Activated naive CD8-positive, alpha-beta T cell treated with anti-CD3 and anti-CD28 coated beads, Interleukin-2, amount 50 U/mL, for 24 hours (primary cell): ENCODE data around the gene FAM171A1.
"Not testable (repeated sequence)": the region's sequence is repeated elsewhere in the genome, so short reads cannot be mapped to it uniquely, and the experiment has no call there.

Source experiments
- ATAC-seq: fragments of 150-1000 bp; cut with Tn5 transposase; one replicate; pipeline ENCODE4 v1.10.0; 2021
- DNase-seq: peaks from one replicate; pipeline ENCODE4 v3.0.0; 2021
- H3K27ac Mint-ChIP-seq: one replicate; pipeline ENCODE4 v1.8.0; 2021; ENCODE audit warnings: mild to moderate bottlenecking, mixed read lengths
- H3K27me3 Mint-ChIP-seq: one replicate; pipeline ENCODE4 v1.8.0; 2021; ENCODE audit warnings: mixed read lengths
- H3K36me3 Mint-ChIP-seq: one replicate; pipeline ENCODE4 v1.8.0; 2021; ENCODE audit warnings: low read depth, mixed read lengths
- H3K4me1 Mint-ChIP-seq: one replicate; pipeline ENCODE4 v1.8.0; 2021; ENCODE audit warnings: mixed read lengths
- H3K4me3 Mint-ChIP-seq: one replicate; pipeline ENCODE4 v1.8.0; 2021; ENCODE audit warnings: mild to moderate bottlenecking, moderate library complexity, mixed read lengths
- H3K9me3 Mint-ChIP-seq: one replicate; pipeline ENCODE4 v1.8.0; 2021; ENCODE audit warnings: mixed read lengths

FAM171A1 gene

GRCh38 chr10:15202301-15202621, 168.8 kb downstream of the FAM171A1 start:
- not testable (repeated sequence) for DNase-seq, H3K9me3 Mint-ChIP-seq, ATAC-seq, H3K4me3 Mint-ChIP-seq, H3K27ac Mint-ChIP-seq, H3K36me3 Mint-ChIP-seq, H3K27me3 Mint-ChIP-seq
- H3K4me1 Mint-ChIP-seq: peaks cover 41% of the 10 kb centered on the region

- no peaks in the 10 kb centered on the region for H3K27me3 Mint-ChIP-seq
- ATAC-seq (no peak), DNase-seq (no peak)
- peaks cover 42% of the 10 kb centered on the region for H3K4me1 Mint-ChIP-seq
- H3K9me3 Mint-ChIP-seq: no peaks in the 10 kb centered on the region
- no peak overlapping the region for H3K4me3 Mint-ChIP-seq
- no peaks in the 10 kb centered on the region for H3K36me3 Mint-ChIP-seq
- no peak overlapping the region for H3K27ac Mint-ChIP-seq
Measured at GRCh38 chr10:15201589-15202300, 169.3 kb downstream of the FAM171A1 start.

GRCh38 chr10:15200626-15201025, 170.5 kb downstream of the FAM171A1 start:
- no peaks in the 10 kb centered on the region for H3K27me3 Mint-ChIP-seq

GRCh38 chr10:15197911-15198310, 173.2 kb downstream of the FAM171A1 start:
- H3K4me3 Mint-ChIP-seq: no peak overlapping the region
- no peaks in the 10 kb centered on the region for H3K36me3 Mint-ChIP-seq
- H3K9me3 Mint-ChIP-seq: no peaks in the 10 kb centered on the region
- no peak overlapping the region for H3K27ac Mint-ChIP-seq
- DNase-seq (no peak), ATAC-seq (no peak)
- peaks cover 48% of the 10 kb centered on the region for H3K4me1 Mint-ChIP-seq
- H3K27me3 Mint-ChIP-seq: no peaks in the 10 kb centered on the region

More at GRCh38 chr10:15200626-15201025, 170.5 kb downstream of the FAM171A1 start:
- Mint-ChIP-seq H3K36me3 (no peaks in the 10 kb centered on the region), H3K9me3 (no peaks in the 10 kb centered on the region), H3K27ac (no peak overlapping the region), H3K4me3 (no peak overlapping the region), H3K4me1 (peaks cover 46% of the 10 kb centered on the region)
- ATAC-seq (no peak), DNase-seq (no peak)

- H3K27ac Mint-ChIP-seq: peak overlapping the region; percentile 4
- peaks cover 45% of the 10 kb centered on the region for H3K4me1 Mint-ChIP-seq
- no peak for DNase-seq
- H3K4me3 Mint-ChIP-seq: no peak overlapping the region
- no peaks in the 10 kb centered on the region for H3K9me3 Mint-ChIP-seq
- no peaks in the 10 kb centered on the region for H3K36me3 Mint-ChIP-seq
- ATAC-seq: no peak
- no peaks in the 10 kb centered on the region for H3K27me3 Mint-ChIP-seq
Measured at GRCh38 chr10:15197276-15197675, 173.8 kb downstream of the FAM171A1 start.

- H3K4me1 Mint-ChIP-seq: peaks cover 40% of the 10 kb centered on the region
- peak overlapping the region; percentile 39 for H3K27ac Mint-ChIP-seq
- no peaks in the 10 kb centered on the region for H3K9me3 Mint-ChIP-seq
- no peak for ATAC-seq
- H3K36me3 Mint-ChIP-seq: no peaks in the 10 kb centered on the region
- peak overlapping the region; percentile 32 for H3K4me3 Mint-ChIP-seq
- H3K27me3 Mint-ChIP-seq: no peaks in the 10 kb centered on the region
- DNase-seq: no peak
Measured at GRCh38 chr10:15196021-15196834, 174.9 kb downstream of the FAM171A1 start.

GRCh38 chr10:15189133-15189885, 181.8 kb downstream of the FAM171A1 start:
- Mint-ChIP-seq H3K4me1 (peaks cover 43% of the 10 kb centered on the region), H3K4me3 (no peak overlapping the region), H3K9me3 (no peaks in the 10 kb centered on the region), H3K27ac (peak overlapping the region; percentile 84), H3K36me3 (no peaks in the 10 kb centered on the region), H3K27me3 (no peaks in the 10 kb centered on the region)
- ATAC-seq (no peak), DNase-seq (no peak)

- H3K27ac Mint-ChIP-seq: peak overlapping the region; percentile 84
- H3K27me3 Mint-ChIP-seq: no peaks in the 10 kb centered on the region
- H3K4me1 Mint-ChIP-seq: peaks cover 42% of the 10 kb centered on the region
- peak; percentile 61 for DNase-seq
- peak; percentile 96 for ATAC-seq
- H3K9me3 Mint-ChIP-seq: no peaks in the 10 kb centered on the region
- no peak overlapping the region for H3K4me3 Mint-ChIP-seq
- no peaks in the 10 kb centered on the region for H3K36me3 Mint-ChIP-seq
Measured at GRCh38 chr10:15188603-15189002, 182.5 kb downstream of the FAM171A1 start.

GRCh38 chr10:15183689-15184481, 187.2 kb downstream of the FAM171A1 start:
- ATAC-seq (no peak), DNase-seq (no peak)
- Mint-ChIP-seq H3K36me3 (no peaks in the 10 kb centered on the region), H3K9me3 (no peaks in the 10 kb centered on the region), H3K4me1 (peaks cover 31% of the 10 kb centered on the region), H3K4me3 (no peak overlapping the region), H3K27ac (no peak overlapping the region), H3K27me3 (no peaks in the 10 kb centered on the region)

GRCh38 chr10:15182540-15183207, 188.4 kb downstream of the FAM171A1 start:
- no peak for ATAC-seq
- no peaks in the 10 kb centered on the region for H3K27me3 Mint-ChIP-seq
- H3K4me1 Mint-ChIP-seq: peaks cover 22% of the 10 kb centered on the region
- DNase-seq: no peak
- H3K9me3 Mint-ChIP-seq: no peaks in the 10 kb centered on the region
- H3K36me3 Mint-ChIP-seq: no peaks in the 10 kb centered on the region
- no peak overlapping the region for H3K4me3 Mint-ChIP-seq
- H3K27ac Mint-ChIP-seq: no peak overlapping the region

- no peak overlapping the region for H3K27ac Mint-ChIP-seq
- no peak for DNase-seq
- H3K4me3 Mint-ChIP-seq: no peak overlapping the region
Measured at GRCh38 chr10:15181576-15182156, 189.4 kb downstream of the FAM171A1 start.

GRCh38 chr10:15180736-15181135, 190.4 kb downstream of the FAM171A1 start:
- H3K4me1 Mint-ChIP-seq: peaks cover 8% of the 10 kb centered on the region
- ATAC-seq (no peak), DNase-seq (no peak)
- no peak overlapping the region for H3K27ac Mint-ChIP-seq
- H3K4me3 Mint-ChIP-seq: no peak overlapping the region
- no peaks in the 10 kb centered on the region for H3K27me3 Mint-ChIP-seq
- no peaks in the 10 kb centered on the region for H3K9me3 Mint-ChIP-seq
- H3K36me3 Mint-ChIP-seq: no peaks in the 10 kb centered on the region

More at GRCh38 chr10:15181576-15182156, 189.4 kb downstream of the FAM171A1 start:
- Mint-ChIP-seq H3K9me3 (no peaks in the 10 kb centered on the region), H3K36me3 (no peaks in the 10 kb centered on the region), H3K4me1 (peaks cover 17% of the 10 kb centered on the region), H3K27me3 (no peaks in the 10 kb centered on the region)
- no peak for ATAC-seq

- ATAC-seq (no peak), DNase-seq (no peak)
- no peaks in the 10 kb centered on the region for H3K9me3 Mint-ChIP-seq
Measured at GRCh38 chr10:15176269-15176668, 194.8 kb downstream of the FAM171A1 start.

More at GRCh38 chr10:15176269-15176668, 194.8 kb downstream of the FAM171A1 start:
- no peaks in the 10 kb centered on the region for H3K27me3 Mint-ChIP-seq
- H3K27ac Mint-ChIP-seq: no peak overlapping the region
- H3K4me3 Mint-ChIP-seq: no peak overlapping the region
- no peaks in the 10 kb centered on the region for H3K36me3 Mint-ChIP-seq
- peaks cover 8% of the 10 kb centered on the region for H3K4me1 Mint-ChIP-seq
